Tibial nerve (tissue), 4 donors: ENCODE data around the gene STAT2.

Source experiments
- EP300 ChIP-seq, 2 donors: sonication (generic); formaldehyde crosslinking; IDR thresholded peaks; one replicate each; pipeline ENCODE4 v1.6.1; 2017; ENCODE audit warnings: antibody characterized with exemption in 2 of 2, mild to moderate bottlenecking in 1 of 2
- POLR2A ChIP-seq, 2 donors: fragments of 450-650 bp; IDR thresholded peaks; one replicate each; pipeline ENCODE4 v1.6.1; 2017; ENCODE audit warnings: antibody characterized with exemption in 2 of 2, mild to moderate bottlenecking in 2 of 2, moderate library complexity in 2 of 2
- TF ChIP-seq, protein P1 (sequence below), 5 experiments: fragments of 200-600 bp in 3 of 5; fragments of 450-650 bp in 2 of 5; sonication (generic) in 3 of 5; IDR thresholded peaks; one replicate each; pipeline ENCODE4 v1.5.1; 2016 to 2019; ENCODE audit warnings: antibody characterized with exemption in 5 of 5, mild to moderate bottlenecking in 3 of 5, moderate library complexity in 2 of 5

DNA sequence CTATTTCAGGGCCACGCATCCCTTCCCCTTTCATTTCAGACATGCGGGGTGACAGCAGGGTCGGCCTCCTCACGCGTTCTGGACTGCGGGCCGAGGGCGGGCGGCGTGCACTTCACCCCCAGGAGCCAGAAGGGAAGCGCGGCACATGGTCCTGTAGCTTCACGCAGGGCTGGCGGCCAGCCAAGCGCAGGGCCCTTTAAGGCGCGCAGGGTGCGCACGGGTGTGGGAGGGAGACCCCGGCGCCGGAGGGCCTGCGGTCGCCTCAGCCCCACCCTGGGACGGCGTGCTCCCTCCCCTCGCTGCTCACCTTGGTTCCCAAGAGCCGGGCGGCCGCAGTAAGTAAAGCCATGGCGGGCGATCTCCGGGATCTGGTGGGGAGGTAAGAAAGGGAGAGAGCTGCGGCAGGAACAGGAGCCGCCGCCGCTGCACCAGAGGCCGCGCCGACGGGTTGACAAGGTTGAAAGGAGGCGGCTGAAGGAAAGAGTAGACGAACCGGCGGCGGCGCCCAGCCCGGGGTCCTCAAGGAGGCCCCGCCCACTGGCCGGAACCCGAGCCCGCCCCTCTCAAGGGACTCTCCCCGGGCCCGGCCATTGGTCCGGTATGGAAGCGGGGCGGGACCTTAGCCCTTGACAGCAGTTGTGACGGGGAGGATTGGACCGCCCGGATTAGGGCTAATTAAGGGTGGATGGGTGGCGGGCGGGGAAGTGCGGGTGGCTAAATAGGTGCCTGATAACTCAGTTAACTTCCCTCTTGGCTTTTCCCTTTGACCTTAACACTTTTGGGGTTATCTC, 59.9 kb downstream of the STAT2 start, which contains the start of gene CS:
- TF ChIP-seq, protein P1, sequence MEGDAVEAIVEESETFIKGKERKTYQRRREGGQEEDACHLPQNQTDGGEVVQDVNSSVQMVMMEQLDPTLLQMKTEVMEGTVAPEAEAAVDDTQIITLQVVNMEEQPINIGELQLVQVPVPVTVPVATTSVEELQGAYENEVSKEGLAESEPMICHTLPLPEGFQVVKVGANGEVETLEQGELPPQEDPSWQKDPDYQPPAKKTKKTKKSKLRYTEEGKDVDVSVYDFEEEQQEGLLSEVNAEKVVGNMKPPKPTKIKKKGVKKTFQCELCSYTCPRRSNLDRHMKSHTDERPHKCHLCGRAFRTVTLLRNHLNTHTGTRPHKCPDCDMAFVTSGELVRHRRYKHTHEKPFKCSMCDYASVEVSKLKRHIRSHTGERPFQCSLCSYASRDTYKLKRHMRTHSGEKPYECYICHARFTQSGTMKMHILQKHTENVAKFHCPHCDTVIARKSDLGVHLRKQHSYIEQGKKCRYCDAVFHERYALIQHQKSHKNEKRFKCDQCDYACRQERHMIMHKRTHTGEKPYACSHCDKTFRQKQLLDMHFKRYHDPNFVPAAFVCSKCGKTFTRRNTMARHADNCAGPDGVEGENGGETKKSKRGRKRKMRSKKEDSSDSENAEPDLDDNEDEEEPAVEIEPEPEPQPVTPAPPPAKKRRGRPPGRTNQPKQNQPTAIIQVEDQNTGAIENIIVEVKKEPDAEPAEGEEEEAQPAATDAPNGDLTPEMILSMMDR (IDR thresholded peaks at IDR 0.05): peak in 1 of 5 experiments; percentile 30
- peak; percentile 40 to 71 for TF ChIP-seq POLR2A (IDR thresholded peaks at IDR 0.05)
- TF ChIP-seq EP300 (IDR thresholded peaks at IDR 0.05): peak in 1 of 2 donors; percentile 74
